Activated naive CD8-positive, alpha-beta T cell (primary cell): Measurements from ENCODE around the gene SORD.

Source experiments
- H3K27ac Mint-ChIP-seq: one replicate; pipeline ENCODE4 v1.8.0; 2021; ENCODE audit warnings: mixed read lengths
- H3K27me3 Mint-ChIP-seq: one replicate; pipeline ENCODE4 v1.8.0; 2021; ENCODE audit warnings: mixed read lengths
- H3K36me3 Mint-ChIP-seq: one replicate; pipeline ENCODE4 v1.8.0; 2021; ENCODE audit warnings: mixed read lengths
- H3K4me1 Mint-ChIP-seq: one replicate; pipeline ENCODE4 v1.8.0; 2021; ENCODE audit warnings: low read depth, mixed read lengths
- H3K4me3 Mint-ChIP-seq: one replicate; pipeline ENCODE4 v1.8.0; 2021; ENCODE audit warnings: mild to moderate bottlenecking, mixed read lengths
- H3K9me3 Mint-ChIP-seq: one replicate; pipeline ENCODE4 v1.8.0; 2021; ENCODE audit warnings: low read depth, mixed read lengths

SORD gene

GRCh38 chr15:45112143-45112590 lies 89.2 kb downstream of the SORD start:
- Mint-ChIP-seq H3K9me3 (no peaks in the 10 kb centered on the region), H3K4me1 (peaks cover 28% of the 10 kb centered on the region), H3K4me3 (peak overlapping the region; percentile 72), H3K27ac (no peak overlapping the region), H3K27me3 (peaks cover 50% of the 10 kb centered on the region), H3K36me3 (no peaks in the 10 kb centered on the region)

- no peaks in the 10 kb centered on the region for H3K9me3 Mint-ChIP-seq
- peak overlapping the region; percentile 72 for H3K4me3 Mint-ChIP-seq
- no peaks in the 10 kb centered on the region for H3K36me3 Mint-ChIP-seq
- H3K27ac Mint-ChIP-seq: no peak overlapping the region
- peaks cover 34% of the 10 kb centered on the region for H3K4me1 Mint-ChIP-seq
- H3K27me3 Mint-ChIP-seq: peaks cover 53% of the 10 kb centered on the region
Measured at GRCh38 chr15:45112591-45113379, 89.8 kb downstream of the SORD start.

- peaks cover 56% of the 10 kb centered on the region for H3K27me3 Mint-ChIP-seq
- H3K36me3 Mint-ChIP-seq: no peaks in the 10 kb centered on the region
- H3K27ac Mint-ChIP-seq: no peak overlapping the region
- no peaks in the 10 kb centered on the region for H3K9me3 Mint-ChIP-seq
- H3K4me1 Mint-ChIP-seq: peaks cover 39% of the 10 kb centered on the region
- peak overlapping the region; percentile 72 for H3K4me3 Mint-ChIP-seq
Measured at GRCh38 chr15:45113380-45113990, 90.5 kb downstream of the SORD start.

- H3K36me3 Mint-ChIP-seq: no peaks in the 10 kb centered on the region
- no peaks in the 10 kb centered on the region for H3K9me3 Mint-ChIP-seq
- peaks cover 51% of the 10 kb centered on the region for H3K27me3 Mint-ChIP-seq
- no peak within 1 kb of the TSS for H3K27ac Mint-ChIP-seq
- H3K4me1 Mint-ChIP-seq: peaks cover 39% of the 10 kb centered on the region
- peak within 1 kb of the TSS; percentile 72 for H3K4me3 Mint-ChIP-seq
Measured at GRCh38 chr15:45114076-45114750, 91.2 kb downstream of the SORD start, which contains the start of the genes DUOX2 and DUOXA2. Gene DUOX2, minus strand, starts transcription at chr15:45114172. Its CDS starts 761 bp downstream, at chr15:45113411. Gene DUOXA2, plus strand, starts transcription at chr15:45114326. Its CDS starts 280 bp downstream, at chr15:45114606.

- Mint-ChIP-seq H3K27ac (no peak overlapping the region), H3K9me3 (no peaks in the 10 kb centered on the region), H3K36me3 (no peaks in the 10 kb centered on the region), H3K27me3 (peaks cover 49% of the 10 kb centered on the region), H3K4me3 (peak overlapping the region; percentile 57), H3K4me1 (peaks cover 39% of the 10 kb centered on the region)
Measured at GRCh38 chr15:45114751-45115085, 91.7 kb downstream of the SORD start.

- H3K36me3 Mint-ChIP-seq: no peaks in the 10 kb centered on the region
- H3K4me1 Mint-ChIP-seq: peaks cover 39% of the 10 kb centered on the region
- H3K9me3 Mint-ChIP-seq: no peaks in the 10 kb centered on the region
- no peak overlapping the region for H3K4me3 Mint-ChIP-seq
- no peak overlapping the region for H3K27ac Mint-ChIP-seq
- H3K27me3 Mint-ChIP-seq: peaks cover 45% of the 10 kb centered on the region
Measured at GRCh38 chr15:45115312-45115820, 92.4 kb downstream of the SORD start.

- peaks cover 39% of the 10 kb centered on the region for H3K4me1 Mint-ChIP-seq
Measured at GRCh38 chr15:45116006-45116481, 93.0 kb downstream of the SORD start.

GRCh38 chr15:45116482-45117307 lies 93.7 kb downstream of the SORD start:
- Mint-ChIP-seq H3K9me3 (no peaks in the 10 kb centered on the region), H3K4me1 (peaks cover 39% of the 10 kb centered on the region), H3K36me3 (no peaks in the 10 kb centered on the region), H3K27me3 (peaks cover 46% of the 10 kb centered on the region), H3K4me3 (peak overlapping the region; percentile 83), H3K27ac (no peak overlapping the region)

More at GRCh38 chr15:45116006-45116481, 93.0 kb downstream of the SORD start:
- Mint-ChIP-seq H3K27ac (no peak overlapping the region), H3K9me3 (no peaks in the 10 kb centered on the region), H3K27me3 (peaks cover 45% of the 10 kb centered on the region), H3K4me3 (peak overlapping the region; percentile 75), H3K36me3 (no peaks in the 10 kb centered on the region)

- H3K4me3 Mint-ChIP-seq: peak overlapping the region; percentile 83
- H3K4me1 Mint-ChIP-seq: peaks cover 33% of the 10 kb centered on the region
- peaks cover 40% of the 10 kb centered on the region for H3K27me3 Mint-ChIP-seq
- no peaks in the 10 kb centered on the region for H3K36me3 Mint-ChIP-seq
- H3K9me3 Mint-ChIP-seq: no peaks in the 10 kb centered on the region
- no peak overlapping the region for H3K27ac Mint-ChIP-seq
Measured at GRCh38 chr15:45117308-45118130, 94.5 kb downstream of the SORD start.

GRCh38 chr15:45118131-45118588 lies 95.2 kb downstream of the SORD start:
- Mint-ChIP-seq H3K27ac (no peak overlapping the region), H3K4me3 (peak overlapping the region; percentile 83), H3K4me1 (peaks cover 31% of the 10 kb centered on the region), H3K27me3 (peaks cover 38% of the 10 kb centered on the region), H3K9me3 (no peaks in the 10 kb centered on the region), H3K36me3 (no peaks in the 10 kb centered on the region)

- Mint-ChIP-seq H3K27ac (no peak overlapping the region), H3K27me3 (peaks cover 35% of the 10 kb centered on the region), H3K36me3 (no peaks in the 10 kb centered on the region), H3K4me3 (no peak overlapping the region), H3K4me1 (peaks cover 23% of the 10 kb centered on the region), H3K9me3 (no peaks in the 10 kb centered on the region)
Measured at GRCh38 chr15:45118996-45119395, 96.0 kb downstream of the SORD start.

GRCh38 chr15:45120081-45120972 lies 97.3 kb downstream of the SORD start:
- Mint-ChIP-seq H3K4me1 (peaks cover 20% of the 10 kb centered on the region), H3K27me3 (peaks cover 33% of the 10 kb centered on the region), H3K36me3 (no peaks in the 10 kb centered on the region), H3K9me3 (no peaks in the 10 kb centered on the region), H3K4me3 (no peak overlapping the region), H3K27ac (no peak overlapping the region)

GRCh38 chr15:45121020-45121419 lies 98.0 kb downstream of the SORD start:
- no peak overlapping the region for H3K4me3 Mint-ChIP-seq
- no peaks in the 10 kb centered on the region for H3K9me3 Mint-ChIP-seq
- peaks cover 33% of the 10 kb centered on the region for H3K27me3 Mint-ChIP-seq
- H3K36me3 Mint-ChIP-seq: no peaks in the 10 kb centered on the region
- peaks cover 18% of the 10 kb centered on the region for H3K4me1 Mint-ChIP-seq
- H3K27ac Mint-ChIP-seq: no peak overlapping the region
